ENCODE data around the gene GNLY.

DNA sequence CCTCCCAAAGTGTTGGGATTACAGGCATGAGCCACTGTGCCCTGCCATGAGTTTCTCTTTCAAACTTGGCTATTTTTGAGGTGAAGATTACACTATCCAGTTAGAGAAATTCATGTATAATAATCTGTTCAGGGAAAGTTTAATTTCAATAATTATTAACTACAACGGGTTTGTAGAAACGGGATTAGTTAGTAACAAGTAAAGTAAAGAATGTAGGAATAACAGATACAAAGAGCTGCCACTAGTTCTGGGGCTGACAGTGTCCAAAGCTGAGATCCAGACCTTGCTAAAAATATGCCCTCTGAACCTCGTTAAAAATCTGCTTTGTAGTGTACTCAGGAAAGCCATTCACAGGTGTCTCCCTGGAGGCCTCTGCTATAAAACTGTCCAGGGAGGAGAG, 43.1 kb upstream of the GNLY start:
- TF ChIP-seq, protein P1, sequence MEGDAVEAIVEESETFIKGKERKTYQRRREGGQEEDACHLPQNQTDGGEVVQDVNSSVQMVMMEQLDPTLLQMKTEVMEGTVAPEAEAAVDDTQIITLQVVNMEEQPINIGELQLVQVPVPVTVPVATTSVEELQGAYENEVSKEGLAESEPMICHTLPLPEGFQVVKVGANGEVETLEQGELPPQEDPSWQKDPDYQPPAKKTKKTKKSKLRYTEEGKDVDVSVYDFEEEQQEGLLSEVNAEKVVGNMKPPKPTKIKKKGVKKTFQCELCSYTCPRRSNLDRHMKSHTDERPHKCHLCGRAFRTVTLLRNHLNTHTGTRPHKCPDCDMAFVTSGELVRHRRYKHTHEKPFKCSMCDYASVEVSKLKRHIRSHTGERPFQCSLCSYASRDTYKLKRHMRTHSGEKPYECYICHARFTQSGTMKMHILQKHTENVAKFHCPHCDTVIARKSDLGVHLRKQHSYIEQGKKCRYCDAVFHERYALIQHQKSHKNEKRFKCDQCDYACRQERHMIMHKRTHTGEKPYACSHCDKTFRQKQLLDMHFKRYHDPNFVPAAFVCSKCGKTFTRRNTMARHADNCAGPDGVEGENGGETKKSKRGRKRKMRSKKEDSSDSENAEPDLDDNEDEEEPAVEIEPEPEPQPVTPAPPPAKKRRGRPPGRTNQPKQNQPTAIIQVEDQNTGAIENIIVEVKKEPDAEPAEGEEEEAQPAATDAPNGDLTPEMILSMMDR (IDR thresholded peaks at IDR 0.05; ENCODE audit: insufficient read depth, low read depth, low read length): no peak
- no peak for TF ChIP-seq EZH2 (IDR thresholded peaks at IDR 0.05; ENCODE audit: insufficient read depth, low read length)

All from astrocyte (in vitro differentiated cells and primary cell).